ENCODE results near the gene OAS2.

OAS2 gene, protein sequence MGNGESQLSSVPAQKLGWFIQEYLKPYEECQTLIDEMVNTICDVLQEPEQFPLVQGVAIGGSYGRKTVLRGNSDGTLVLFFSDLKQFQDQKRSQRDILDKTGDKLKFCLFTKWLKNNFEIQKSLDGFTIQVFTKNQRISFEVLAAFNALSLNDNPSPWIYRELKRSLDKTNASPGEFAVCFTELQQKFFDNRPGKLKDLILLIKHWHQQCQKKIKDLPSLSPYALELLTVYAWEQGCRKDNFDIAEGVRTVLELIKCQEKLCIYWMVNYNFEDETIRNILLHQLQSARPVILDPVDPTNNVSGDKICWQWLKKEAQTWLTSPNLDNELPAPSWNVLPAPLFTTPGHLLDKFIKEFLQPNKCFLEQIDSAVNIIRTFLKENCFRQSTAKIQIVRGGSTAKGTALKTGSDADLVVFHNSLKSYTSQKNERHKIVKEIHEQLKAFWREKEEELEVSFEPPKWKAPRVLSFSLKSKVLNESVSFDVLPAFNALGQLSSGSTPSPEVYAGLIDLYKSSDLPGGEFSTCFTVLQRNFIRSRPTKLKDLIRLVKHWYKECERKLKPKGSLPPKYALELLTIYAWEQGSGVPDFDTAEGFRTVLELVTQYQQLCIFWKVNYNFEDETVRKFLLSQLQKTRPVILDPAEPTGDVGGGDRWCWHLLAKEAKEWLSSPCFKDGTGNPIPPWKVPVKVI

DNA sequence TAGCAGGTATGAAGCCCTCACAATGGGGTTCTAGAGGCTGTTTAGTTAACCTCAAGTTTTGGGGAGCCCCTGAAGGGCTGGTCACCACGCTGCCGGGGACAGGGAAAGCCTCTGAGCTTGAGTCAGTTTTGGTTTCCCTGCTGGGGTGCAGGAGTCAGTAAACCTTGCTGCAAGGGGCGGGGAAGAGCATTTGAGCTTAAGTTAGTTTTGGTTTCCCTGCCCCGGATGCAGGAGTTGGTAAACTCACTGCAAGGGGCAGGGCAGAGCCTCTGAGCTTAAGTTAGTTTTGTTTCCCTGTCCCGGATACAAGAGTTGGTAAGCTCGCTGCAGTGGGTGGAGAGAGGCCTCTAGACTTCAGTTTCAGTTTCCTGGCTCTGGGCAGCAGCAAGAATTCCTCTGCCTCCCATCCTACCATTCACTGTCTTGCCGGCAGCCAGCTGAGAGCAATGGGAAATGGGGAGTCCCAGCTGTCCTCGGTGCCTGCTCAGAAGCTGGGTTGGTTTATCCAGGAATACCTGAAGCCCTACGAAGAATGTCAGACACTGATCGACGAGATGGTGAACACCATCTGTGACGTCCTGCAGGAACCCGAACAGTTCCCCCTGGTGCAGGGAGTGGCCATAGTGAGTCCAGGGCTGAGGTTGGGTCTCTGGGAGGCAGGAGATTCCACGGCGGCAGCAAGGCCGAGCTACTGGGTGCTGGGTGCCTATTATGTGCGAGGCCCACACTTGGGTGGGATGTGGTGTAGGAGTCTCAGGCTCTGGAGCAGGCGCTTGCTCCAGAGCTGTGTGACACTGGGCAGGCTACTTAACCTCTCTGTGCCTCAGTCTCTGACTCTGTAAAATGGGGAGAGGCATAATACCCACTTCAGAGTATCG, at the start of gene OAS2:
Gene OAS2, plus strand, starts transcription at position 357 of the 878 bp plus-strand sequence. Its CDS starts 90 bp downstream, at position 447.
- Histone ChIP-seq H3K36me3 (ENCODE audit: insufficient read depth, low read length) (no peaks in the 10 kb centered on the region), H2AFZ (ENCODE audit: low read length) (peak within 1 kb of the TSS; percentile 65), H3K4me2 (ENCODE audit: low read length) (peak within 1 kb of the TSS; percentile 71), H3K9ac (ENCODE audit: low read length) (peak within 1 kb of the TSS; percentile 67), H3K9me3 (ENCODE audit: low read length) (0 out of 2 replicates have a peak, but pooled peaks cover 2% of the 10 kb centered on the region), H3K9me2 (ENCODE audit: low read depth, low read length) (no peaks in the 10 kb centered on the region), H3K27ac (ENCODE audit: low read depth, low read length, poor library complexity, severe bottlenecking) (peak within 1 kb of the TSS; percentile 69), H3K4me1 (ENCODE audit: insufficient read depth, low read length, severe bottlenecking) (peaks cover 33% of the 10 kb centered on the region), H4K20me1 (ENCODE audit: insufficient read depth, low read length) (no peaks in the 10 kb centered on the region), H3K79me2 (ENCODE audit: insufficient read depth, low read length) (0 out of 2 replicates have a peak, but pooled peaks cover 5% of the 10 kb centered on the region), H3K4me3 (ENCODE audit: low read depth, low read length, poor library complexity, severe bottlenecking) (peak within 1 kb of the TSS; percentile 66), H3K27me3 (ENCODE audit: insufficient read depth, low read length) (no peaks in the 10 kb centered on the region), H3F3A (ENCODE audit: insufficient read depth, low read length) (no peaks in the 10 kb centered on the region)
- TF ChIP-seq, protein P1, sequence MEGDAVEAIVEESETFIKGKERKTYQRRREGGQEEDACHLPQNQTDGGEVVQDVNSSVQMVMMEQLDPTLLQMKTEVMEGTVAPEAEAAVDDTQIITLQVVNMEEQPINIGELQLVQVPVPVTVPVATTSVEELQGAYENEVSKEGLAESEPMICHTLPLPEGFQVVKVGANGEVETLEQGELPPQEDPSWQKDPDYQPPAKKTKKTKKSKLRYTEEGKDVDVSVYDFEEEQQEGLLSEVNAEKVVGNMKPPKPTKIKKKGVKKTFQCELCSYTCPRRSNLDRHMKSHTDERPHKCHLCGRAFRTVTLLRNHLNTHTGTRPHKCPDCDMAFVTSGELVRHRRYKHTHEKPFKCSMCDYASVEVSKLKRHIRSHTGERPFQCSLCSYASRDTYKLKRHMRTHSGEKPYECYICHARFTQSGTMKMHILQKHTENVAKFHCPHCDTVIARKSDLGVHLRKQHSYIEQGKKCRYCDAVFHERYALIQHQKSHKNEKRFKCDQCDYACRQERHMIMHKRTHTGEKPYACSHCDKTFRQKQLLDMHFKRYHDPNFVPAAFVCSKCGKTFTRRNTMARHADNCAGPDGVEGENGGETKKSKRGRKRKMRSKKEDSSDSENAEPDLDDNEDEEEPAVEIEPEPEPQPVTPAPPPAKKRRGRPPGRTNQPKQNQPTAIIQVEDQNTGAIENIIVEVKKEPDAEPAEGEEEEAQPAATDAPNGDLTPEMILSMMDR (IDR thresholded peaks at IDR 0.05; ENCODE audit: low read length) = no peak
- no peak for TF ChIP-seq EZH2 (IDR thresholded peaks at IDR 0.05; ENCODE audit: borderline replicate concordance, low read length)

DNA sequence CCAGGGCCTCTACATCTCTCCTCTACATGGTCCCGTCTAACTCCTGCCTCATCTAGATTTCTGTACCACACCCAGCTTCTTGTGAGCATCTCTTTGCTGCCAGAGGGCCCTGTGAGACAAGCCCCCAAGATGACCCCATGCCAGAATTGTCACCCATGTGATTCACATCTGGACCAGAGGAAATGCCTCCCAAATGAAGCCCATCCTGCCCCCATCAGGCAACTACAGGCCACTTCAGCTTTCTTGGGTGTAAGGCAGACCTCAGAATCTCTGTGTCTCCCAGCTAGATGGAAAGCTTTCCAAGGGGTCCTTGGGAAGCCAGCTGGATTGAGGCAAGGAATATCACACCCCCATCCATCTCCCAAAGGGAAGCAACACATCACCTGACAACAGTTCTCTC, 49.3 kb upstream of the OAS2 start:
- H2AFZ ChIP-seq (ENCODE audit: low read length) = no peak overlapping the region
- peaks cover 23% of the 10 kb centered on the region for H3K4me1 ChIP-seq (ENCODE audit: insufficient read depth, low read length, severe bottlenecking)
- no peaks in the 10 kb centered on the region for H3K27me3 ChIP-seq (ENCODE audit: insufficient read depth, low read length)
- no peaks in the 10 kb centered on the region for H3K79me2 ChIP-seq (ENCODE audit: insufficient read depth, low read length)
- peaks cover 4% of the 10 kb centered on the region for H3K9me3 ChIP-seq (ENCODE audit: low read length)
- TF ChIP-seq, protein P1 (IDR thresholded peaks at IDR 0.05; ENCODE audit: low read length) = peak; percentile 38; the same call in 1 of the 2 replicates
- TF ChIP-seq EZH2 (IDR thresholded peaks at IDR 0.05; ENCODE audit: borderline replicate concordance, low read length) = no peak
- no peak overlapping the region for H3K4me3 ChIP-seq (ENCODE audit: low read depth, low read length, poor library complexity, severe bottlenecking)
- peaks cover 3% of the 10 kb centered on the region; the same call in 1 of the 2 replicates for H3F3A ChIP-seq (ENCODE audit: insufficient read depth, low read length)
- no peaks in the 10 kb centered on the region; the same call in 1 of the 2 replicates for H3K36me3 ChIP-seq (ENCODE audit: insufficient read depth, low read length)
- no peak overlapping the region for H3K4me2 ChIP-seq (ENCODE audit: low read length)
- no peaks in the 10 kb centered on the region for H4K20me1 ChIP-seq (ENCODE audit: insufficient read depth, low read length)
- no peak overlapping the region for H3K9ac ChIP-seq (ENCODE audit: low read length)
- no peaks in the 10 kb centered on the region for H3K9me2 ChIP-seq (ENCODE audit: low read depth, low read length)
- H3K27ac ChIP-seq (ENCODE audit: low read depth, low read length, poor library complexity, severe bottlenecking) = no peak overlapping the region

DNA sequence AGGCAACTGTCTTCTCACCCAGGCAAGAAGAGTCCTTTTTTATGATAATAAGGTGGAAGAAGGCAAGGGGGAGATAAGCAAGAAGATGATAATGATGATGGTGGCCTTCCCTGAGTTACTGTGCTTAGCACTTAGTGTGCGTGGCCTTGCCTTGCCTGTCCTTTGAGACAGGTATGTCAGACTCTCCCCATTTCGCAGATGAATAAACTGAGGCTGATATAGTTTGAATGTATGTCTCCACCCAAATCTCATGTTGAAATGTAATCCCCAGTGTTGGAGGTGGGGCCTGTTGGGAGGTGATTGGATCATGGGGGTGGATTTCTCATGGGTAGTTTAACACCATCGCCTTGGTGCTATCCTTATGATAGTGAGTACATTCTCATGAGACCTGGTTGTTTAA, 48.6 kb upstream of the OAS2 start:
- Histone ChIP-seq H3K27me3 (ENCODE audit: insufficient read depth, low read length) (no peaks in the 10 kb centered on the region), H4K20me1 (ENCODE audit: insufficient read depth, low read length) (no peaks in the 10 kb centered on the region), H3F3A (ENCODE audit: insufficient read depth, low read length) (peaks cover 1% of the 10 kb centered on the region; the same call in 1 of the 2 replicates), H2AFZ (ENCODE audit: low read length) (no peak overlapping the region), H3K4me3 (ENCODE audit: low read depth, low read length, poor library complexity, severe bottlenecking) (no peak overlapping the region), H3K4me2 (ENCODE audit: low read length) (no peak overlapping the region), H3K79me2 (ENCODE audit: insufficient read depth, low read length) (no peaks in the 10 kb centered on the region), H3K9me2 (ENCODE audit: low read depth, low read length) (no peaks in the 10 kb centered on the region), H3K27ac (ENCODE audit: low read depth, low read length, poor library complexity, severe bottlenecking) (no peak overlapping the region), H3K4me1 (ENCODE audit: insufficient read depth, low read length, severe bottlenecking) (peaks cover 20% of the 10 kb centered on the region), H3K36me3 (ENCODE audit: insufficient read depth, low read length) (no peaks in the 10 kb centered on the region; the same call in 1 of the 2 replicates), H3K9ac (ENCODE audit: low read length) (no peak overlapping the region), H3K9me3 (ENCODE audit: low read length) (peaks cover 4% of the 10 kb centered on the region)
- TF ChIP-seq, protein P1 (IDR thresholded peaks at IDR 0.05; ENCODE audit: low read length) = no peak
- TF ChIP-seq EZH2 (IDR thresholded peaks at IDR 0.05; ENCODE audit: borderline replicate concordance, low read length) = no peak

Measured in OCI-LY1 (cell line).